Measurements from ENCODE around the gene UBR4.
A peak's percentile ranks its signal among the peaks of the same experiment; 100 is the strongest.
"Not testable (repeated sequence)": the region's sequence is repeated elsewhere in the genome, so short reads cannot be mapped to it uniquely, and the experiment has no call there.

UBR4 gene

DNA sequence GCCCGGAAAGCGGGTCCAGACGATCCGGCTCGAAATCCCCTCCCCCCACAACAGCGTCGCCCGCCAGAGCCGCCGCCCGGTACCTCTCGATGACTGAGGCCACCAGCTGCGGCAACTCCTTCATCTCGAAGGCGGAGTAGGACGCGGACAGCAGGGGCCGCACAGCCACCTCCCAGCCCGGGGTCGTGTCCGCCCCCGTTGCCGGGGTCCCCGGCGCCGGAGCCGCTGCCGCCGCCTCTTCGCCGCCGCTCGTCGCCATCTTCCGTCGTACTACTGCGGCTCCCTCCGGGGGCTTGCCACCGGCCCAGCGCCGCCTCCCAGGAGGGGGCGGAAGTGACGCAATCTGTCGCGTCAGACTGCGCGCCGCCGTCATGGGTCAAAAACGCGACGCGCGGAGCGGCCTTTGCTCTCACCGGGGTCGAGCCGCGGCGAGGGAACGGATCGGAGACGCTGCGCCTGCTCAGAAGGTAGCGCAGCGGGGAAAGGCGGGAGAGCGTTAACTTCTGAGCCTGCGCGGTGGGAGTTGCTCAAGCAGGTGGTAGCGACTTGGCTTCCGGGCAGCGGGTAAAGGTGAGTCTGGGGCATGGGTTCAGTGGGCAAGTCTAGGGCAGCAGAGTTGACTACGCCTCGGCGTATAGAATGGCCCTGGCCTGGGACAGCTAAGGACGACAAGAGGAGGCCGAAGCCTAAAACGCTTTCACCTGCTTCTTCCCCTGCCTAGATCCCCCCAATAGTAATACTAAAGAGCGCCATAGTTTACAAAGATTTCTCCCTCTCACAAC lies at the start of gene UBR4:
Gene UBR4, minus strand, starts transcription at position 277 of the 782 bp plus-strand sequence. Its CDS starts 18 bp downstream, at position 259.
- Histone ChIP-seq H3K9me3 (no peaks in the 10 kb centered on the region), H3K36me3 (peaks cover 18% of the 10 kb centered on the region), H3K4me2 (peak within 1 kb of the TSS; percentile 94), H3K4me1 (peaks cover 49% of the 10 kb centered on the region), H3K9ac (peak within 1 kb of the TSS; percentile 93), H4K20me1 (peaks cover 78% of the 10 kb centered on the region), H3K27me3 (no peaks in the 10 kb centered on the region), H3K27ac (peak within 1 kb of the TSS; percentile 90), H3K4me3 (peak within 1 kb of the TSS; percentile 95)
- peak; percentile 89 for TF ChIP-seq Cebpa-rat (IDR thresholded peaks at IDR 0.05)

DNA sequence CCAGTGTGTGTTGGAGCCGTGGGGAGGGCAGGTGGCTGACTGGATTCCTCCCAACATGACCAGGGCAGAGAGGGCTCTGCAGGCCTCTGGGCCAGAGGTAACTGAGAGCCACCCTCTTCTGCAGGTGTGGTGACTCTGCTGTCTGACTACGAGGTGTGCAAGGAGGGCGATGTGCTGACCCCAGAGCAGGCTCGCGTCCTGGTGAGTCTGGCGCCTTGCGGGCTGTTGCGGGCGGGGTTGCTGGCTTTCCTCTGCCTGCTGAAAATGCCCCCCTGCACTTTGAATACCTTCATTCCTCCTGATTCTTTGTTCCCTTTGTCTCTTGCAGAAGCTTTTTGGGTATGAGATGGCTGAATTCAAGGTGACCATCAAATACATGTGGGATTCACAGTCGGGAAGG lies 48.3 kb upstream of the UBR4 start:
- H3K4me3 ChIP-seq = no peak overlapping the region
- TF ChIP-seq Cebpa-rat (IDR thresholded peaks at IDR 0.05) = no peak
- H3K27ac ChIP-seq = no peak overlapping the region
- peaks cover 71% of the 10 kb centered on the region for H4K20me1 ChIP-seq
- H3K4me1 ChIP-seq = peaks cover 8% of the 10 kb centered on the region
- no peaks in the 10 kb centered on the region for H3K27me3 ChIP-seq
- H3K9me3 ChIP-seq = no peaks in the 10 kb centered on the region
- H3K4me2 ChIP-seq = no peak overlapping the region
- H3K9ac ChIP-seq = no peak overlapping the region
- H3K36me3 ChIP-seq = peaks cover 84% of the 10 kb centered on the region

DNA sequence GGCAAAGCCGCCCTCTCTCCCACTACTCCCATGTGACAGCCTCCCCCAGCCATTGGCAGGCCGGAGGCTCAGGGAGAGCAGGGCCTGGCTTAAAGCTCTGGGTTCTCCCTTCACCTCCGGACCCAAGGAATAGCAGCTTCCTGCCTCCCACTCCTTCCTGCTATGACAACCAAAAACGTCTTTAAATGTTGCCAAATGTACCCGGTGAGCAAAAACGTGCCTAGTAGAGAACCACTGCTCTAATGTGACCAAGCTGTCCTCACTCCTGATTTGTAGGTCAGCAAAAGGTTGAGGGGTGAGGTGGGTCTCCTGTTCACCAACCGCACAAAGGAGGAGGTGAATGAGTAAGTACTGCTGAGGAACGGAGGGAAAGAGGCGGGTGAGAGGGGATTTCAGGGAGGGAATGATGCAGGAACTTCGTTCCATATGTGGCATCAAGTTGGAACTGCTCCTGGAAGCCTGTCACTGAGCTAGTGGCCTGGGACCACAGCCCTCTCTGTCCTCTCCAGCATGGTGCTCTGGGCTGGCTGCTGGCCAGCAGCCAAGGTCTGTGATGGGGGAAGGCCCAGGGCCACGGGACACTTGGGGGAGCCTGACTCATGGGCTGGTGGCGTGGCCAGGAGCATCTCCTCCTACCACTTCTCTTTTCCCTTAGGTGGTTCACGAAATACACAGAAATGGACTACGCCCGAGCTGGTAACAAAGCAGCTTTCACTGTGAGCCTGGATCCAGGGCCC lies 47.3 kb upstream of the UBR4 start:
- no peak overlapping the region for H3K27ac ChIP-seq
- TF ChIP-seq Cebpa-rat (IDR thresholded peaks at IDR 0.05) = no peak
- no peak overlapping the region for H3K4me3 ChIP-seq
- H3K27me3 ChIP-seq = no peaks in the 10 kb centered on the region
- H3K9me3 ChIP-seq = no peaks in the 10 kb centered on the region
- H3K4me1 ChIP-seq = peaks cover 18% of the 10 kb centered on the region
- no peak overlapping the region for H3K4me2 ChIP-seq
- no peak overlapping the region for H3K9ac ChIP-seq
- peaks cover 81% of the 10 kb centered on the region for H4K20me1 ChIP-seq
- H3K36me3 ChIP-seq = peaks cover 84% of the 10 kb centered on the region

DNA sequence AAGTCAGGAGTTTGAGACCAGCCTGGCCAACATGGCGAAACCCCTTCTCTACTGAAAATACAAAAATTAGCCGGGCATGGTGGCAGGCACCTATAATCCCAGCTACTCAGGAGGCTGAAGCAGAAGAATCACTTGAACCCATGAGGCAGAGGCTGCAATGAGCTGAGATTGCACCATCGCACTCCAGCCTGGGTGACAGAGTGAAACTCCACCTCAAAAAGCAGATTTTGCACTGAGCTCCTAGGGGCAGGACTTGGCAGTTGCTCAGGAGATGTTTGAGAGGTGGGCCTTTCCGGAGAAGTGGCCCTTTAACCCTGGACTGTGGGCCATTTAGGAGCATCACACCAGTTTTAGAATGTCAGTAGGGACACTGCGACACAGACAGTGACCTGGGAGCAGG lies 46.2 kb upstream of the UBR4 start:
- H3K9me3 ChIP-seq, H3K9ac ChIP-seq, H3K4me2 ChIP-seq, H3K27ac ChIP-seq, H3K27me3 ChIP-seq, H3K4me3 ChIP-seq: not testable (repeated sequence)
- peaks cover 82% of the 10 kb centered on the region for H4K20me1 ChIP-seq
- H3K4me1 ChIP-seq = peaks cover 19% of the 10 kb centered on the region
- peaks cover 77% of the 10 kb centered on the region for H3K36me3 ChIP-seq

DNA sequence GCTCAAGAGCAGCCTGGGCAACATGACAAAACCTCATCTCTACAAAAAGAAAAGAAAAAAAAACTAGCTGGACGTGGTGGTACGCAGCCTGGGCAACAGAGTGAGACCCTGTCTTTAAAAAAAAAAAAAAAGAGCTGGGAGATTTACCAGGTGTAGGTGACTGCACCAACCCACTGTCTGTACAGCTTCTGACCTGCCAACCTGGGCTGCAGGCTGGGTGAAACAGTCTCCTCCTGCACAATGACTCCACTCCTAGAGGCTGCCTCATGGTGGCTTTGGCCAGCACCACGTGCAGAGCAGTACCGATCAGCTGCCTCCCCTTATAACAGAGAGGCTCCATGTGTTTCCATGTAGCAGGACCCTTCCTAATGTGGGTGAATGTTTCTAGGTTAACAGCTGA lies 45.2 kb upstream of the UBR4 start:
- H3K9me3 ChIP-seq = no peaks in the 10 kb centered on the region
- no peak overlapping the region for H3K4me2 ChIP-seq
- no peak overlapping the region for H3K9ac ChIP-seq
- H3K4me1 ChIP-seq = peaks cover 24% of the 10 kb centered on the region
- no peaks in the 10 kb centered on the region for H3K27me3 ChIP-seq
- no peak for TF ChIP-seq Cebpa-rat (IDR thresholded peaks at IDR 0.05)
- H3K36me3 ChIP-seq = peaks cover 68% of the 10 kb centered on the region
- no peak overlapping the region for H3K27ac ChIP-seq
- H3K4me3 ChIP-seq = no peak overlapping the region
- peaks cover 75% of the 10 kb centered on the region for H4K20me1 ChIP-seq

DNA sequence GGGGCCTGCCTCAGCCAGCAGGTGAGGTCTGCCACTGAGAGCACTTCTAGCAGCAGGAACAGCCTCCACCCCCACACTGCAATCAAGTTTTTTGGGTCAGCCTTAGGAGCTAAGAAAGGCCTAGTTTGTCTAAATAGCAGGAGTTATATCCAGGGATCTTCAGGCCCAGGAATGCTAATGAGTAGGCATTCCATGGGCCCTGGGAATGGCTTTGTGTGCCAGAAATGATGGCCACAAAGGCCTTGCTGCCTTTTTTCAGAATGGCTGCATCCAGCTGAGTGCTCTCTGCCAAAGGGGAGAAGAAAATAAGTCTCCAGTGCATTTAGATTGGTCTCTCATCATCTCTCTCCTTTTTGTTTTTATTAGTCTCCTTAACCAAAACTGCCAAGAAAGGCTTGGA lies 44.4 kb upstream of the UBR4 start:
- TF ChIP-seq Cebpa-rat (IDR thresholded peaks at IDR 0.05) = no peak

DNA sequence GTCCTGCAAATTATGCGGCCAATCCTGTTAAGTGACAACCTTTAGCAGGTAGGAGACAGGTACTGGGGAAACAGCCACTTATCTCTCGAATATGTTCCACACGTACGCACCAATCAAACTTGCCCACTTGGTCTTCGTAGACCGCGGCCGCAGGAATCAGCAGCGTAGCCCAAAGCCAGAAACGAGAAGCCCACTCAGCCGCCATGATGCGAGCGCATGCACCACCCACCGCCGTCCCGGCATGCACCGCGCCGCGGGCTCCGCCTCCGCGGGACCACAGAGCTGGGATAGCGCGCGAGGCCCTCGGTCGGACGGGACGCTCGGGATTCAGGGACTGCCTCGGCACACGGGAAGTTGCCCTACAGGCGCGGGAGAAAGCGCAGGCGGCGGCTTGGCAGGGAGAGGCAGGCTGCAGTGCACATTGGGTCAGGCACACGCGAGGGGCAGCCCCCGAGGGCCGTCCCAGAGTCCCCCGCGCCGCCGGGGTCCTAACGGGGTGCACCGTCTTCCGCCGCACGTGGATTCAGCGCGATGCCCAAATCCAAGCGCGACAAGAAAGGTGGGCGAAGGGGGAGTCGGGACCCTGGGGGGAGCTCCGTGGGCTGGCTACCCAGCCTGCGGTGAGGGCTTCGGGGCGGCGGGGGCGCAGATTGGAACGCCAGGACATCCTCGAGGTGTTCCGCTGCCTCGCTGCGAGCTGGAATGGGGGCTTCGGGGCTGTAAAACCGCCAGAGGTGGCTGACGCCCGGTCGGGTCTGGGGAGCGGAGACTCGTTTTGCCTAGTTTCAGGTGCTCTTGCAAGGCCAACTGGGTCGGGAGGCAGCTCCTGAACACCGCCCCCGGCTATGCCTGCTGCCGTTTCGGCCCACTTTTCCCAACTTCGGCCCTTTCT lies 41.5 kb upstream of the UBR4 start, which contains the start of the genes EMC1 and MRTO4:
Gene EMC1, minus strand, starts transcription at position 220 of the 892 bp plus-strand sequence. Its CDS starts 15 bp downstream, at position 205.
Gene MRTO4, plus strand, starts transcription at position 501 of the 892 bp plus-strand sequence. Its CDS starts 31 bp downstream, at position 532.
- Histone ChIP-seq H3K27ac (peak within 1 kb of the TSS; percentile 98), H3K4me2 (peak within 1 kb of the TSS; percentile 89), H3K4me3 (peak within 1 kb of the TSS; percentile 94), H3K36me3 (peaks cover 48% of the 10 kb centered on the region), H3K4me1 (peaks cover 33% of the 10 kb centered on the region), H3K9me3 (no peaks in the 10 kb centered on the region), H3K9ac (peak within 1 kb of the TSS; percentile 97), H4K20me1 (peaks cover 65% of the 10 kb centered on the region), H3K27me3 (no peaks in the 10 kb centered on the region)
- no peak for TF ChIP-seq Cebpa-rat (IDR thresholded peaks at IDR 0.05)

More for the DNA sequence above, 44.4 kb upstream of the UBR4 start:
- Histone ChIP-seq H3K9me3 (no peaks in the 10 kb centered on the region), H3K36me3 (peaks cover 62% of the 10 kb centered on the region), H3K4me1 (peaks cover 33% of the 10 kb centered on the region), H3K27me3 (no peaks in the 10 kb centered on the region), H3K9ac (peak overlapping the region; percentile 97; the same call in 1 of the 2 replicates), H4K20me1 (peaks cover 66% of the 10 kb centered on the region), H3K4me3 (no peak overlapping the region), H3K27ac (no peak overlapping the region), H3K4me2 (no peak overlapping the region)

DNA sequence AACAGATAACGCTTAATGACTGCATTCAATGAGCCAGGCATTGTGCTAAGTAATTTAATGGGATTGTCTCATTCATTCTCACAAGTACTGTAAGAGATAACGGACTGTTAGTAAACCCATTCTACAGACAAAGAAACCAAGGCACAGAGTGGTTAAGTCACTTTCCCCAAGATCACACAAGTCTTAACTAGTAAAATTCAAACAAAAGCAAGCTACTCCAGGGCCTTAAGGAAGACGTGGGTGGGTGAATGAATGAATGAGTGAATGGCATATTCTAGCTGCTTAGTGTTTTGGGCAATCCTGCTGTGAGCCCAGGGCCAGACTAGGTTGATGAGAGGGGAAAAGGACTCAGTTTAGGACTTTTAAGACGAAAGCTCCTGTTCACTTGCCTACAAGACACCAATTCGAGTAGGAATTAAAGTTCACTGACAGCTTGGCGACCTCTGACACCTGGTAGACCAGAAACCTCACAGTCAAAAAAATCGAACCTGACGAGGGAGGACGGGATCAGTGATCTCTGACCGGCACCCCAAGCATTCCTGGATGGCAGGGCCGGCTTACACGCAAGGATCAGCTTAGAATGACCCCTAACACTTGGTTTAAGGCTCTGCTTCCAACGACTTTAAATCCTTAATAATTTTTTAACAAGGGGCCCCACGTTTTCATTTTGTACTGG lies 40.7 kb upstream of the UBR4 start:
- Histone ChIP-seq H4K20me1 (peaks cover 65% of the 10 kb centered on the region), H3K36me3 (peaks cover 48% of the 10 kb centered on the region), H3K27ac (peak overlapping the region; percentile 98), H3K4me1 (peaks cover 33% of the 10 kb centered on the region), H3K9ac (peak overlapping the region; percentile 97), H3K27me3 (no peaks in the 10 kb centered on the region), H3K4me2 (peak overlapping the region; percentile 89), H3K9me3 (no peaks in the 10 kb centered on the region), H3K4me3 (peak overlapping the region; percentile 94)
- no peak for TF ChIP-seq Cebpa-rat (IDR thresholded peaks at IDR 0.05)

Data from BLaER1 (cell line).